Neural crest cell (in vitro differentiated cells): ENCODE data around the gene DCST2. TPM values are rescaled to one million over a fixed set of nuclear protein-coding genes. Genes with fewer than 3 reads are reported as not detected.

Source experiments
- DNase-seq: peaks from one replicate; pipeline ENCODE4 v3.0.0; 2021; ENCODE audit warnings: low read depth, mixed read lengths, low spot score
- H3K27ac Mint-ChIP-seq: one replicate; pipeline ENCODE4 v1.8.0; 2021; ENCODE audit warnings: mild to moderate bottlenecking, mixed read lengths; ENCODE audit not compliant: unreplicated experiment
- H3K27me3 Mint-ChIP-seq: 2 replicates; pipeline ENCODE4 v1.8.0; 2021; ENCODE audit warnings: low read depth, mild to moderate bottlenecking, mixed read lengths
- H3K36me3 Mint-ChIP-seq: 2 replicates; pipeline ENCODE4 v1.8.0; 2021; ENCODE audit warnings: low read depth, mild to moderate bottlenecking, mixed read lengths
- H3K4me1 Mint-ChIP-seq: 2 replicates; pipeline ENCODE4 v1.8.0; 2021; ENCODE audit warnings: mixed read lengths
- H3K4me3 Mint-ChIP-seq: one replicate; pipeline ENCODE4 v1.8.0; 2021; ENCODE audit warnings: mild to moderate bottlenecking, mixed read lengths
- H3K9me3 Mint-ChIP-seq: 2 replicates; pipeline ENCODE4 v1.8.0; 2021; ENCODE audit warnings: mixed read lengths
- CTCF ChIP-seq: fragments of 200-600 bp; sonication (generic); conservative IDR thresholded peaks from 2 replicates; pipeline ENCODE4 v1.5.0; 2021; ENCODE audit warnings: antibody characterized with exemption, mild to moderate bottlenecking
- total RNA-seq: library from RNA; stranded (reverse); gene quantifications from 2 replicates; pipeline ENCODE4 v1.2.1, GENCODE V29; 2021

The DCST2 gene
- total RNA-seq, 1 donor from 2014 or later = 1.3 TPM

GRCh38 chr1:155061381-155062150 is 28.0 kb upstream of the DCST2 start:
- TF ChIP-seq CTCF = peak; percentile 92
- no peaks in the 10 kb centered on the region for H3K9me3 Mint-ChIP-seq
- H3K27me3 Mint-ChIP-seq = peaks cover 11% of the 10 kb centered on the region
- H3K36me3 Mint-ChIP-seq = no peaks in the 10 kb centered on the region
- DNase-seq = peak; percentile 99
- H3K27ac Mint-ChIP-seq = no peak overlapping the region
- peaks cover 35% of the 10 kb centered on the region for H3K4me1 Mint-ChIP-seq
- H3K4me3 Mint-ChIP-seq = peak overlapping the region; percentile 81

DNA sequence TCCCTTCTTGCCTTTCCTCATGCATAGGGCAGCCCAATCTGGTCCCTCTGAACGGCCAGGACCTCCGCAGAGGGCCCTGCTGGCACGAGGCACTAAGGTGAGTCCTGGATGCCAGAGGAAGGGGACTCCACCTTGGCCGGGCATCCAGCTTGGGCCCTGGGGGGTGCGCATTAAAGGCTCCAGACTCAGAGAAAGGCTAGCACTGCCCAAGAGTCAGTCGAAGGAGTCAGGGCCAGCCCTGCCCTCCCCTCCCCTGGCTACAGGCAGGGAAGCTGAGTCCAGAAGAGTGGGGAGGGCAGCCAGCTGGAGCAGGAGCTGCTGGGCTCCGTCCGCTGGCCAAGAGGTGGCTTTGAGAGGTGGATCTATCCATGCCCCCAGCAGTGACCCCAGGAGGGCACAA is 27.2 kb upstream of the DCST2 start:
- Mint-ChIP-seq H3K4me1 (peaks cover 31% of the 10 kb centered on the region), H3K27me3 (peaks cover 11% of the 10 kb centered on the region), H3K27ac (no peak overlapping the region), H3K36me3 (no peaks in the 10 kb centered on the region), H3K9me3 (no peaks in the 10 kb centered on the region), H3K4me3 (peak overlapping the region; percentile 27)
- no peak for DNase-seq
- TF ChIP-seq CTCF = no peak

GRCh38 chr1:155057788-155058211 is 24.2 kb upstream of the DCST2 start:
- H3K27ac Mint-ChIP-seq = no peak overlapping the region
- H3K4me3 Mint-ChIP-seq = no peak overlapping the region
- no peaks in the 10 kb centered on the region for H3K9me3 Mint-ChIP-seq
- no peaks in the 10 kb centered on the region for H3K36me3 Mint-ChIP-seq
- DNase-seq = no peak
- TF ChIP-seq CTCF = peak; percentile 32
- peaks cover 8% of the 10 kb centered on the region for H3K27me3 Mint-ChIP-seq
- H3K4me1 Mint-ChIP-seq = peaks cover 12% of the 10 kb centered on the region

- H3K4me3 Mint-ChIP-seq = no peak overlapping the region
- TF ChIP-seq CTCF = no peak
- peaks cover 11% of the 10 kb centered on the region for H3K4me1 Mint-ChIP-seq
- DNase-seq = no peak
- no peaks in the 10 kb centered on the region for H3K36me3 Mint-ChIP-seq
- no peaks in the 10 kb centered on the region for H3K9me3 Mint-ChIP-seq
- H3K27ac Mint-ChIP-seq = no peak overlapping the region
- peaks cover 8% of the 10 kb centered on the region for H3K27me3 Mint-ChIP-seq
These were observed 23.5 kb upstream of the DCST2 start for GRCh38 chr1:155057104-155057503.

GRCh38 chr1:155053531-155054105 is 20.0 kb upstream of the DCST2 start:
- TF ChIP-seq CTCF = no peak
- no peaks in the 10 kb centered on the region for H3K36me3 Mint-ChIP-seq
- H3K9me3 Mint-ChIP-seq = no peaks in the 10 kb centered on the region
- peaks cover 6% of the 10 kb centered on the region for H3K27me3 Mint-ChIP-seq
- no peak for DNase-seq
- peak overlapping the region; percentile 81 for H3K4me3 Mint-ChIP-seq
- peaks cover 28% of the 10 kb centered on the region for H3K4me1 Mint-ChIP-seq
- no peak overlapping the region for H3K27ac Mint-ChIP-seq
